TTC549 (cell line): ENCODE data around the gene SYNJ1.
"Not testable (repeated sequence)": the region's sequence is repeated elsewhere in the genome, so short reads cannot be mapped to it uniquely, and the experiment has no call there.

Experiments used
- FAIRE-seq: peaks from 2 replicates; lab custom pipeline; 2012; peaks lifted over from hg19 to GRCh38; lab: Jason Lieb, UNC

SYNJ1 gene, protein sequence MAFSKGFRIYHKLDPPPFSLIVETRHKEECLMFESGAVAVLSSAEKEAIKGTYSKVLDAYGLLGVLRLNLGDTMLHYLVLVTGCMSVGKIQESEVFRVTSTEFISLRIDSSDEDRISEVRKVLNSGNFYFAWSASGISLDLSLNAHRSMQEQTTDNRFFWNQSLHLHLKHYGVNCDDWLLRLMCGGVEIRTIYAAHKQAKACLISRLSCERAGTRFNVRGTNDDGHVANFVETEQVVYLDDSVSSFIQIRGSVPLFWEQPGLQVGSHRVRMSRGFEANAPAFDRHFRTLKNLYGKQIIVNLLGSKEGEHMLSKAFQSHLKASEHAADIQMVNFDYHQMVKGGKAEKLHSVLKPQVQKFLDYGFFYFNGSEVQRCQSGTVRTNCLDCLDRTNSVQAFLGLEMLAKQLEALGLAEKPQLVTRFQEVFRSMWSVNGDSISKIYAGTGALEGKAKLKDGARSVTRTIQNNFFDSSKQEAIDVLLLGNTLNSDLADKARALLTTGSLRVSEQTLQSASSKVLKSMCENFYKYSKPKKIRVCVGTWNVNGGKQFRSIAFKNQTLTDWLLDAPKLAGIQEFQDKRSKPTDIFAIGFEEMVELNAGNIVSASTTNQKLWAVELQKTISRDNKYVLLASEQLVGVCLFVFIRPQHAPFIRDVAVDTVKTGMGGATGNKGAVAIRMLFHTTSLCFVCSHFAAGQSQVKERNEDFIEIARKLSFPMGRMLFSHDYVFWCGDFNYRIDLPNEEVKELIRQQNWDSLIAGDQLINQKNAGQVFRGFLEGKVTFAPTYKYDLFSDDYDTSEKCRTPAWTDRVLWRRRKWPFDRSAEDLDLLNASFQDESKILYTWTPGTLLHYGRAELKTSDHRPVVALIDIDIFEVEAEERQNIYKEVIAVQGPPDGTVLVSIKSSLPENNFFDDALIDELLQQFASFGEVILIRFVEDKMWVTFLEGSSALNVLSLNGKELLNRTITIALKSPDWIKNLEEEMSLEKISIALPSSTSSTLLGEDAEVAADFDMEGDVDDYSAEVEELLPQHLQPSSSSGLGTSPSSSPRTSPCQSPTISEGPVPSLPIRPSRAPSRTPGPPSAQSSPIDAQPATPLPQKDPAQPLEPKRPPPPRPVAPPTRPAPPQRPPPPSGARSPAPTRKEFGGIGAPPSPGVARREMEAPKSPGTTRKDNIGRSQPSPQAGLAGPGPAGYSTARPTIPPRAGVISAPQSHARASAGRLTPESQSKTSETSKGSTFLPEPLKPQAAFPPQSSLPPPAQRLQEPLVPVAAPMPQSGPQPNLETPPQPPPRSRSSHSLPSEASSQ (N-terminal part only)

DNA sequence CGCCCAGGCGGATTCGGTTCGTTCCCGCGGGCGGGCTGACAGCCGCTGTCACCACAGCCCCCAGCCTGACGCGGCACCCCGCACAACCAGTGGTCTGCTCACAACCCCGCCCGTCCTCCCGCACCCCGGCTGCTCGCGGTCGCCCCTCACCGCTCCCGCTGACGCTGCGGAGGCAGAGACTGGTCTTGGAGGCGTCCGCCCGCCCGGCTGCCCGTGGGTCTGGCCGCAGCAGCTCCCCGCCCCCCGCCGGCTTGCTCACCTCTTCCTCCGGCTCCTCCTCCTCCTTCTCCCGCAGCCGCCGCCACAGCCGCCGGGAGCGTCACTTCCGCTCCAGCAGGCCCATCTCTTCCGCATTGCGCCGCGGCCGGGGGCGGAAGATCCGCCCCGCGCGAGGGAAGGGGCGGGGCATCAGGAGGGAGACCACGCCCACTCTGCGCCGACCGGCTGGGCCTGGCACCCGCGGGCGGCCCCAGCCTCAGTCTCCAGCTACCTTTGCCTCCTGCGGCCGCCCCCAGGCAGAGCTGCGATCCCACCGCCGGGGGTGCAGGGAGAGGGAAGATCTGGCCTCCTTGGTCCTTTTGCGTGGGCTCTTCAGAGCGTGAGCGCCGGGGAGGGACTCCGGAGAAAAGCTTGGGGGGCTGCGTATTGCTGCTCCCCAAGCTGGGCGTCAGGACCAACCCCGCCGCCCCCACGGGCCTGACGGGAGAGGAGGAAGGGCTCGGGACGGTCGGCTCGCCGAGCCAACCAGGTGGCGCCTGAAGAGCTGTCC is at the start of gene SYNJ1:
TSS of gene SYNJ1 (minus strand) at position 327 of the 769 bp plus-strand sequence. CDS start 1,118 bp downstream, outside the sequence.
- FAIRE-seq, result no peak

DNA sequence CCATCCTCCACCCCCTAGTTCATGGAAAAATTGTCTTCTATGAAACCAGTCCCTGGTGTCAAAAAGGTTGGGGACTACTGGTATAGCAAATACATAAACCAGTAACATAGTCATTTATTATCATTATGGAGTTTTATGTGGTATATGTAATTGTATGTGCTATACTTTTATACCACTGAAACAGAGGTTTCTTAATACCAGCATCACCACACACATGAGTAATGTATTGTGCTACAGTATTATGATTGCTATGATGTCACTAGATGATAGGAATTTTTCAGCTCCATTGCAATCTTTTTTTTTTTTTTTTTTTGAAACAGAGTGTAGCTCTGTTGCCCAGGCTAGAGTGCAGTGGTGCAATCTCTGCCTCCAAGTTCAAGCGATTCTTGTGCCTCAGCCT is 49.5 kb upstream of the SYNJ1 start:
- no peak for FAIRE-seq

DNA sequence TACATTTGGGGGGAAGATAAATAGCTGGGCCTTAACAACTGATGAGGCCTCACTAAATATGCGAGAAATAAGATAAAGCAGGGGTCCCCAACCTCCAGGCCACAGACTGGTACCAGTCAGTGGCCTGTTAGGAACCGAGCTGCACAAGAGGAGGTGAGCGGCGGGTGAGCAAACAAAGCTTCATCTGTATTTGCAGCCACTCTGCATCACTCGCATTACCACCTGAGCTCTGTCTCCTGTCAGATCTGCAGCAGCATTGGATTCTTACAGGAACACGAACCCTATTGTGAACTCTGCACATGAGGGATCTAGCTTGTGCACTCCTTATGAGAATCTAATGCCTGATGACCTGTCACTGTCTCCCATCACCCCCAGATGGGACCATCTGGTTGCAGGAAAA is 48.9 kb upstream of the SYNJ1 start:
- no peak for FAIRE-seq

DNA sequence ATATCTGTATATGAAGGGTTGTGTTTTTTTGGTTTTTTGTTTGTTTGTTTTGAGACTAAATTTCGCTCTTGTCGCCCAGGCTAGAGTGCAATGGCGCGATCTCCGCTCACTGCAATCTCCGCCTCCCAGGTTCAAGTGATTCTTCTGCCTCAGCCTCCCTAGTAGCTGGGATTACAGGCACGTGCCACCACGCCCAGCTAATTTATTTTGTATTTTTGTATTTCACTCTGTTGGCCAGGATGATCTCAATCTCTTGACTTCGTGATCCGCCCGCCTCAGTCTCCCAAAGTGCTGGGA is 45.2 kb upstream of the SYNJ1 start:
- not testable (repeated sequence) for FAIRE-seq

DNA sequence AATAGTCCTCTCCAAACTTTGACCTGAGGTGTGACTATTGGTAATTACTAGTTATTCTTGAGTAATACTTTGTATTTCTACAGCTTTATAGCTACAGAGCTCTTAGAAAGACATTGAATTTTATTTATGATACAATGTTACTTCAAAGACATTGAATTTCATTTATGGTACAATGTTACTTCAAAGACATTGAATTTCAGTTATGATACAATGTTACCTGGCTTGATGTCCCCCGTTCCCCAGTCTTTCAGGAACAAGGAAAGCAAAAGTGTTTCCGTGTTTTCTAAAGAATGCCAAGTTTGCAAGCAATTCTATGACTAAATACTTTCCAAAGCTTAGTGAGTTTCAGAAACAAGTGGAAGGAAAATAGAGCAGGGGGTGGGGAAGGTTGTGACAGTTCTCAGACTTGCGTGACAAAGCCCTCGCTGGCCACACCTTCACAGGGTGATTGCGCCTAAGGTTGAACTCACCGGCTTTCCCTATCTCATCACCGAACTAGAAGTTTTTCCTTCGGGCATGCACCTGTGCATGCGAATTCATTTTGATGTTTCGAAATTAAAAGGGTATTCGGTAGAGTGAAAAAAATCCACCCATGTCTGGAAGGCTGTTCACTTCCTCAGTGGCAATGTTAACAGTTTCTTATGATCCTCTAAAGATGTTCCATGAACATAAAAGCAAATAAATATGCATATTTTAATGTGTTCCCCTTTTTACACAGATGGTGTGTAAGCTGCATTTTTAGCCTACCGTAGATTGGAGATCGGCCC is 44.7 kb upstream of the SYNJ1 start:
- FAIRE-seq, result no peak

DNA sequence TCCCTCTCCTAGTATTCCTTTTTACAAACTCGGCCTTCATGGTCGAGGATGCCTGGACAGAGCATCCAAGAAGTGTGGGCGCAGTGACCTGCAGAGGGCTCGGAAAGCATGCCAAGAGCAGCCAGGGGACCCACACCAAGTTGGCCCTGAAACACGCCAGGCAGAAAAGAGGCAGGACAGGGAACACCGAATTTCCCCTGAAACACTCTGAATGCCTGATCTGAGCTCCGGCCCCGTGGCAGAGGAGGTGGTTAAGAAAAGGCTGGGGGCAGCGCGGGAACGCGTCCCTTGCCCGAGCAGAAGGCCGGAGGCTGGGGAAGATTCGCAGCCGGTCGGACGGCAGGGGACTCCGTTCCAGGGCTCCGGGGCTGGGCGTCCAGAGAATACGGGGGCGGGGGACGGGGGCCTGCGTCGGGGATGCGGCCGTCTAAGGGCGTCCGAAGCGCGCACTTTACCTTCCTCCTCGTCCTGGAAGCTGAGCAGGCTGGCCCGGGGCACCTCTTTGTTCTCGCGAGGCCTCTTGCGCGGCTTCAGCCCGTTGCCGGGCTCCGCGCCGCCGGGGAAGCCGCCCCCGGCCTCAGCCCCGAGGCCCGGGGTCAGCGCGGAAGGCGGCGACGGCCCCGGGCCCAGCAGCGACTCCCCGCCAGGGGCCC is 43.2 kb upstream of the SYNJ1 start:
- FAIRE-seq, result no peak

DNA sequence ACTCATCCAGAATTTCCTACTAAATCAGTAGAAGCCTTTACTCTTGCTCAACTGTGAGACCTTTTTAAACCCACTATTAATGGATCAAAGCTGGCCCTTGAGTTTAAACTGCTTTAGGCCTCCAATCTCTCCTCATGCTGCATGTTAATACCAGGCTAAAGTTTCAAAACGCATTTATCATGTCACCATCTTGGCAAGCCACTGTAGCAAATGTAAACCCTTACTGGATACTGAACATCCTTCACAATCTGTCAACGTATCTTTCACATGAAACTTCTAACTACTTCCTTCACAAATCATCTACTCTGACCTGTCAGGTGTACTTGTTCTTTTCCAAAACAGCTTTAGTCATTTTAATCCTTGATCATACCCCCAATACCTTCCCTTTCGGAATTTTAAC is 40.7 kb upstream of the SYNJ1 start:
- no peak for FAIRE-seq

DNA sequence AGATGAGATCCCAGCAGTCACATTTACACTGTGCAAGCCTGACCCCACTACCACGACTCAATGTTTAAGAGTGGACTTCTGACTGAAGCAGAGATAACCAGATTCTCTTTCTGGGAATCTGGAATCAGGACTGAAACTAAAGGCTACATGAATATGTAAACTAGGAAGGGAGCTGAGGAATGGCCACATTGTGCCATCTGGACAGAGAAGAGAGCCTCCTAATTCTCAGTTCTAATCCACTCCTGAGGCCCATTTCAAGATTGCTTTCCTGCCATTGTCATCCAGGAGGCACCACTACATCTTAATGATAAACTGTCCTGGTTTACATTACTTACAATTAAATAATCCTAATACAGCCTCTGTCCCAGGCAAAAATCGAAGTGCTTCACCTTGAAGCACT is 37.2 kb upstream of the SYNJ1 start:
- no peak for FAIRE-seq

DNA sequence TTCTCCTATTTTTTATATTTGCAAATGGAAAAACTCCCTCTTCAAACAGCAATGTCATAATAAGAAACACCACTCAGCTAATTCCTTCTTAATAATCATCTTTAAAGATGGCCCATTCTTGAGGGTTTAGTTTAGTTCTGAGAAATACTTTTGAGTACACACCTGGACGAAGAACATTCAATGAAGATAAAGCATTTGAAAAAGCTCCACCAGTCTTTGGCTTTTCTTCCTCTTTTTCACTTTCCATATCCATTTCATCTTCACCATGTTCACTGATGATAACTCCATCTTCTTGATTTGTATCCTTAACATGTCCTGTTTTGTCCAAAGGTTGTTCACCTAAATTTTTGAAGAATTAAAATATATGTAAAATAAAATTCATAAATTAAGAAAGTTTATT is 36.4 kb upstream of the SYNJ1 start:
- no peak for FAIRE-seq

DNA sequence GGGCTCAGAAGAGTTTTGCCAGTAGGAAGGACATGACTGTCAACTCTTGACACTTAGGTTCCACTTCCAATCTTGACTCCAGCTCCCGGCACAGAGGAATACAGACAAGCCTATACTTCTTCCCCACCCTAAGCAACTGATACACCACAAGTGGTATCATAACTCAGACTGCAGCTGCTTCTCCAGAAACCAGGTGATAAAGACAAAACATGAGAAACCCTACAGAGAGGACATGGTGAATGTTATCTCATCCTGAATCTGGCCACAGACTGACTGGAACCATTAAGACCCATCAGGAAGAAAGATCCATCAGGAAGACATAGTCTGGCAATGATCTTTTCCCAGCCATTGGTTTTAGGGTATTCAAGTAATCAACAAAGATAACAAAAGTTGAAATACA is 30.0 kb upstream of the SYNJ1 start:
- no peak for FAIRE-seq

DNA sequence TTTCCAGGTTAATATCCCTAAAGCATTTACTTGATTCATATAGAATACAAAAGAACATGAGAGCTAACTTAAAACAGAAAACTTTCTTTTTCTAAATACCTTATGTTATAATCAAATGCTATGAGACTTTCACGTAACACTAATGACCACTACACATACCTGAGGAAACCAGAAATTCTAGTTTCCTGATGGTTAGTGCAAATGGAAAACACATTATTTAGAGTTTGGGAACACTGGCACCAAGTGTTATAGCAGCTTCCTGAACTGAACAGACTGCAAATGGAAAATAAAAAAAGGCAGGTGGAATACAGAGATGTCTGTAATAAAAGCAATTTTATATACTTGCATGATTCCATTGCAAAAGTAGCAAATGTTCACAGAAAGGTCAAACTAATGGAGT is 28.3 kb upstream of the SYNJ1 start:
- FAIRE-seq, result no peak

DNA sequence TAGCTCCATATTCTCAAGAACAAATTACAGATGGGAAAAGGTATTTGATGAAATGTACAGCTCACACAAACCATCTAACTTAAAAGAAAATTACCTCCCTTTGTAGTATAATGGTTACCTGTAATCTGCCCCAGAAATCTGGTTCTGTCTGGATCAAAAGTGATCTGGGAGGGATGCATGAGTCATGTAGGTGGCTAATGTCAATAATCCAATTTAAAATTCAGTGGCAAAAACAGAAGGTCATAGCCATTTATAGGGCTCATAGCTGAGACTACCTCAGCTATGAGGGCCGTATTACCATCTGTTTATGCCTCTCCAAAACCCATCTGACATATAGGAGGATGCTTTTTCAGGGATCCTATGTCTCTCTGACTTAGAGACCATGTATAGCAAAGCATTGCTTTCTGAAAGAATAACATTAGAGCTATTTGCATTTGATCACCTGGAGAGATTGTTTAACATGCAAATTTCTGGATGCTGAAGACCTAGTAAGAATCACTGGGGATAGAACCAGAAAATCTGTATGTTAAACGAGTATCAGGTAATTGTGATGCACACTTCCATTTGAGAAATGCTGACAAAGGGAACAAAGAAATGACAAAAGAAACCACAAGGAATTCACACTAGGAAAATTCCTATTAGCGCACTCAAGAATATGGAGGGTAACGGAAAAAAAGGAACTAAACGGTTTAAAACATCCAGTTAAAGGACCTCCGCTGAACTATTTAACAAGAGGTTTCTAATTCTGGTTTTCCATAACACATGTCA is 26.2 kb upstream of the SYNJ1 start:
- no peak for FAIRE-seq

DNA sequence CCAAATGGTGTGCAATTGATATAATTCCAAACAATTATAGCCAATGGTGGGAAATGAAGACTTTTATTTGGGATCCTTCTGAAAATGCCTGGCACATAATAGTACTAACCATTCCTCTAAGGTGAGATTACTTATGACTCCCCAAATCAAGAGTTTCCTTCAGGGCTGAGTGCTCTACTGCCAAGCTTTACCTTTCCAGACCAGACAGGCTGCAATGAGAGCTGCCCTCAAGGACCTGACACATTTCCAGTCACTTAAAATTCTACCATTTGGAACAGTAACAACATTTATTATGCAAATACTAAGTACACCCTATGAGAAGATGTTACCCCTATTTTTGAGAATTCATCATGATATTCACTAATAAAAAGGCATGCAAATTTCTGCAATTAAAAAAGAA is 22.6 kb upstream of the SYNJ1 start:
- FAIRE-seq, result no peak

DNA sequence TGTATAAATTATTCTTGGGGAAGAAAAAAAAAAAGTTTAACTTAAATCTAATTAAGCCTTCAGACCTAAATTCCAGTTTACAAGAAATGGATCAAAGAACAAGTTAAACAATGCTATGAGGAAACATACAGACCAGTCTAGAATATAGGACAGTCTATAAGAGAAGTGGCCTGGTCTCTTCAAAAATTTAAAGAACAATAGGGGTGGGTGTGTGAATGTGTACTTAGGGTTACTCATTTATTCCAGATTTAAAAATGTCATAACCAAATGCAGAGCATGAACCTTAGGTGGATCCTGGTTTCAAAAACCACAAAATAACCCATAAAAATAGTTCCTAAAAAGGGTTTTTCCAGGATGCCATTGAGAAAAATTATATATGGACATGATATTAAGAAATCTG is 21.8 kb upstream of the SYNJ1 start:
- no peak for FAIRE-seq

DNA sequence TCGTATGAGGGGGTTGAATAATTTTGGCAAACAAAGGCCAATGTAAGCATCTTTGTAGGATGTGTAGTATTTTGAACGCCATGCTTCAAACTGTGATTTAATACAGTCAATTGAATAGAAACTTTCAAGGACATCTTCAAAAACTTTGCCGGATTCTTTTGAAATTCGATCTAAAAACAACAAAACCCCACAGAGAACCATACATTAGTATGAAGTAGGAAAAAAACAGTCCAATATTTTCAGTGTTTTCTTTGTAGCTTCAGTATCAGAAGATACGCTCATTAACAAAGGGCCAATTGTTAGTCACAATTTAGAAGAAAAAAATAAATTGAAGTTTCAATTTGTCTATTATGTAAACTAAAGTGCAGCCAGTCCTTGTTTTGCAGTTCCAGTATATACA is 20.7 kb upstream of the SYNJ1 start:
- FAIRE-seq, result no peak

DNA sequence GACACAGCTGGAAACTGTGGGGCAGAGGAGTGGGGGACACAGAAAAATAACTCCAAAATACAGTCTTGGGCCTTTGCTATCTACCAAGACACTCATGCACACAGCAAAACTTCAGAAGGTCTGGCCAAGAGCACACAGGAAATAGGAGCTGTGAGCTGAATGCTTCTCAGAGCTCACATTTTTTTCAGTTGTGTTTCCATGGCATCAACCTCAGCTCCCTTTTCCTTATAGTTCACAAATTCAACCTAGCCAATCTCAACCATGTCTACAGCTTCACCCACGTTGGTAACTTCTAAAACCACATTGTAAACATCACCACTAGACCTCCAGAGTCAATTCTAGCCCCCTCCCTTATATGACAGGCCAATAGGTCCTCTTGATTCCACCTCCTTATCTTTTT is 19.6 kb upstream of the SYNJ1 start:
- FAIRE-seq, result no peak

DNA sequence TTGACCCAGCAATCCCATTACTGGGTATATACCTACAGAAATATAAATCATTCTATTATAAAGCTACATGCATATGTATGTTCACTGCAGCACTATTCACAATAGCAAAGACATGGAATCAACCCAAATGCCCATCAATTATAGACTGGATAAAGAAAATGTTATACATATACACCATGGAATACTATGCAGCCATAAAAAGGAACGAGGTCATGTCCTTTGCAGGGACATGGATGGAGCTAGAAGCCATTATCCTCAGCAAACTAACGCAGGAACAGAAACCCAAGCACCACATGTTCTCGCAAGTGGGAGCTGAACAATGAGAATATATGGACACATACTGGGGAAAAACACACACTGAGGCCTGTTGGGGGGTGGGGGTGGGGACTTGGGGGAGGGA is 18.9 kb upstream of the SYNJ1 start:
- not testable (repeated sequence) for FAIRE-seq

DNA sequence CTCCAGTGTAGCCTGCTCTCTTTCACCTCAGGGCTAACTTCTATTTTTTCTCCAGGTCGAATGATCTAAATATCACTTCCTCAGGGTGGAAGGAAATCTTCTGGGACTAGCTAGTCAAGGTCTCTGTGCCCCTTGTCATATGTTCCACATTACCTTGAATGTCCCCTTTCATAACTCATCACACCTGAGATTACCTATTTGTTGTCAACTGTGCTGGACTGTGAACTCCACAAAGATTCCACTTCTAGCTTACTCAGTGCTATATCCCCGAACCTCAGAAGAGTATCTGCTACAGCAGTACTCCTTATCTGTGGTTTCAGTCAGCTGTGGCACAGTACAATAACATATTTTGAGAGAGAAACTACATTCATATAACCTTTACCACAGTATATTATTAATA is 14.6 kb upstream of the SYNJ1 start:
- no peak for FAIRE-seq

DNA sequence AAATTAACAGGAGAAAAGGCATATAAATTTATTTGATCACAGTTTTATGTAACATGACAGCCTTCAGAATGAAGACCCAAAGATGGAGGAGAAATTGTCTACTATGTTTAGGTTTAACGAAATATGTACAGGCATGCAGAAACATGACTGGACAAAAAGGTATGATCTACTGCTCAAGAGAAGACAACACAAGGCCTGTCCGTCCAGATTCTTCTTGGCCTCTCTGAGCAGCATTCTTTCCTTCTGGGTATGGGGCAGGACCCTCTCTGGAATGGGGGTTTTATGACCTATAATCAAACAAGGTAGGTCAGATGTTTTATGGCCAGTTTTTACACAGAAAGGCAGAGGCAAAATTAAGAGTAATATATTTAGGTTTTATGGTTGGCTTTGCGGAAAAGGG is 13.5 kb upstream of the SYNJ1 start:
- FAIRE-seq, result no peak

DNA sequence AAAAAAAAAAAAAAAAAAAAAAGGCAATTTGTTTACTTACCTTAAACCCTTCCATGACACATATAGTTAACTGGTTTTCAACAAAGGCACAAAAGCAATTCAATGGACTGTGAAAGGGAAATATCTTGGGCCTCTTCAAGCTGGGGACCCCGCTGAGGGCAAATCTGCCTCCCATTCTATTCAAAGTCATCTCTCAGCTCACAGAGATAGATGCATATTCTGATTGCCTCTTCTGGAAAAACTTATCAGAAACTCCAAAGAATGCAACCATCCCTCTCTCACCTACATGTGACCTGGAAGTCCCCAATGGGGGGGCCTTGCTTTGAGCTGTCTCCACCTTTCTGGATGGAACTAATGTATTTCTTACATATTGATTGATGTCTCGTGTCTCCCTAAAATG is 12.1 kb upstream of the SYNJ1 start:
- no peak for FAIRE-seq
